T-helper 17 cell (primary cell): Measurements from ENCODE around the gene A1CF. TPM values are rescaled to one million over a fixed set of nuclear protein-coding genes. Genes with fewer than 3 reads are reported as not detected.
"Not testable (repeated sequence)": the region's sequence is repeated elsewhere in the genome, so short reads cannot be mapped to it uniquely, and the experiment has no call there.

ENCODE experiments used
- ATAC-seq: fragments of 150-1000 bp; cut with Tn5 transposase; 2 replicates; pipeline ENCODE4 v1.10.0; 2021; ENCODE audit warnings: mild to moderate bottlenecking, moderate library complexity
- DNase-seq, 3 donors: peaks; one replicate each; pipeline versions ENCODE4 v3.0.0 to v3.0.0-alpha.2; 2020 to 2021
- H3K9me3 ChIP-seq: one replicate; pipeline ENCODE4 v1.7.0; 2013; ENCODE audit warnings: low read length, mild to moderate bottlenecking; ENCODE audit not compliant: control insufficient read depth, poor library complexity, severe bottlenecking
- H3K27ac Mint-ChIP-seq: one replicate; pipeline ENCODE4 v1.8.0; 2022; ENCODE audit warnings: mild to moderate bottlenecking, moderate library complexity, mixed read lengths
- H3K27me3 Mint-ChIP-seq: one replicate; pipeline ENCODE4 v1.8.0; 2022; ENCODE audit warnings: mixed read lengths
- H3K36me3 Mint-ChIP-seq: one replicate; pipeline ENCODE4 v1.8.0; 2022; ENCODE audit warnings: low read depth, mixed read lengths
- H3K4me1 Mint-ChIP-seq: one replicate; pipeline ENCODE4 v1.8.0; 2022; ENCODE audit warnings: mild to moderate bottlenecking, mixed read lengths
- H3K4me3 Mint-ChIP-seq: one replicate; pipeline ENCODE4 v1.8.0; 2022; ENCODE audit warnings: mild to moderate bottlenecking, moderate library complexity, mixed read lengths
- total RNA-seq, 4 donors: library from RNA in 2 of 4; stranded (reverse) in 2 of 4; gene quantifications; one replicate each; pipeline ENCODE4 v1.2.3 and lab custom pipeline; 2022 to 2026

Gene A1CF
- total RNA-seq, 2 donors from 2014 or later, result not detected

DNA sequence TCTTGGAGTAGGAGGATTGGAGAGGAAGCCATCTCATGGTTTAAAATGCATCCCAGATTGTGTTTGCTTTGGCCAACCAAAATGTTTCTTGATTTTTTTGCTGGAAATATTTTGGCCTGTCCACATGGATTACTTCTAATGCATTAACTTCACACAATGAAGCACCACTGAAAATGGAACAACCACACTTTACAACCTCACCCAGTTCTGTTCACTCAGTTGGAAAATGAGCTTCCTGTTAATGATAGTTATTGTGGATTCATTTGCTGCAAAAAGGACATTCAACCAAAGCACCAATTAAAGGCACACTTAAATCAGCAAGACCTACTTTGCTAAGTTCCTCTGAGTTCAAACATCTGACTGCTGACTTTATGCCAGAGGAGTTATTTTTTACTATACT, 11.3 kb upstream of the A1CF start:
- Mint-ChIP-seq H3K4me1 (no peaks in the 10 kb centered on the region), H3K4me3 (no peak overlapping the region), H3K27me3 (peaks cover 41% of the 10 kb centered on the region), H3K27ac (no peak overlapping the region), H3K36me3 (no peaks in the 10 kb centered on the region)
- DNase-seq (no peak), ATAC-seq (no peak)
- no peaks in the 10 kb centered on the region for H3K9me3 ChIP-seq

DNA sequence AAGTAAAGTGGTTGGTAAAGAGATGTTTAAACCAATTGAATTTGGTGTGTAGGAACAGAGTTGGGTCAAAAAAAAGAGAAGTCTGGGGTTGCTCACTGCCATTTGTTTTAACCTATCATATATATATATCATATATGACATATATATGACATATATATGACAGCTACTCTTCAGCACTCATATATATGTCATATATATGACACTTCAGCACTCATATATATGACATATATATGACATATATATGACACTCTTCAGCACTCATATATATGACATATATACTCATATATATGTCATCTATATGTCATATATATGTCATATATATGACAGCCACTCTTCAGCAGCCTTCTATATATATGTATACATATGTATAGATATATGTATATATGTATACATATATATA, 8.9 kb upstream of the A1CF start:
- H3K9me3 ChIP-seq, result no peaks in the 10 kb centered on the region
- ATAC-seq (no peak), DNase-seq (no peak)
- no peak overlapping the region for H3K27ac Mint-ChIP-seq
- no peaks in the 10 kb centered on the region for H3K4me1 Mint-ChIP-seq
- H3K4me3 Mint-ChIP-seq, result no peak overlapping the region
- H3K36me3 Mint-ChIP-seq, result no peaks in the 10 kb centered on the region
- H3K27me3 Mint-ChIP-seq, result peaks cover 31% of the 10 kb centered on the region

DNA sequence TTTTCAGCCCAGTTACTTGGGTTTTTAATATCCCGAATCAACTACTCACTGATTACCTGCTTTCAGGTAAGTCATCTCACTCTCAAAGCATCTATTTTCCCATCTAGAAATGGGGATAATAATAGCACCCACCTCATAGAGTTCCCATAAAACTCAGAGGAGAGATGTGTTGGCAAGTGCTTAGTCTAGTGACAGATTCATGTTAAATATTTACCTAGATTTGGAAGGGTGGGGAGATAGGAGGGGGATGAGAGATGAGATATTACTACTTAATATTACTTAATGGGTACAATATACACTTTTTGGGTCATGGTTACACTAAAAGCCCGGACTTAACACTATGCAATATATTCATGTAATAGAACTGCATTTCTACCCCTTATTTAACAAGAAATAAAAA, 7.0 kb upstream of the A1CF start:
- ATAC-seq (no peak), DNase-seq (no peak)
- H3K27me3 Mint-ChIP-seq, result peaks cover 25% of the 10 kb centered on the region
- no peaks in the 10 kb centered on the region for H3K36me3 Mint-ChIP-seq
- H3K9me3 ChIP-seq, result no peaks in the 10 kb centered on the region
- H3K4me3 Mint-ChIP-seq, result no peak overlapping the region
- H3K4me1 Mint-ChIP-seq, result no peaks in the 10 kb centered on the region
- H3K27ac Mint-ChIP-seq, result no peak overlapping the region

DNA sequence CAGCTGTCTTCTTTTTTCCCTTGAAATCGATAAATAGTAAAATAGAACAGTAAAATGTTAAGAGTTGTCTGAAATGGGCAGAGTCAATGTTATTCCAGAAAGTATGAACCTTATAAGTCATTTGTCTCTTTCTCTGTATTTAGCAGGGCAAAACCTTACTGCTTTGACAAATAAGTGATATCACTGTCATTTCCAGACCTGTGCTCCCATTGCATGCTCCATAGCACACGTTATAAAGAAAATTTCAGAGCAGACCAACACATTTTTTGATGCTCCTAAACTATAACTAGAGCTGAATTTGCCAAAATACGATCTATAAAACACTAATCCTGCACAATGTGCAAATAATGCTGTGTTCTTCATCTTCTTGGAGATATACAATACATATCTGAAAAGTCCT, 1.1 kb downstream of the A1CF start:
- no peaks in the 10 kb centered on the region for H3K9me3 ChIP-seq
- DNase-seq, result no peak
- H3K36me3 Mint-ChIP-seq, result no peaks in the 10 kb centered on the region
- H3K4me3 Mint-ChIP-seq, result no peak overlapping the region
- H3K27me3 Mint-ChIP-seq, result peaks cover 26% of the 10 kb centered on the region
- no peaks in the 10 kb centered on the region for H3K4me1 Mint-ChIP-seq
- no peak overlapping the region for H3K27ac Mint-ChIP-seq
- ATAC-seq, result no peak

DNA sequence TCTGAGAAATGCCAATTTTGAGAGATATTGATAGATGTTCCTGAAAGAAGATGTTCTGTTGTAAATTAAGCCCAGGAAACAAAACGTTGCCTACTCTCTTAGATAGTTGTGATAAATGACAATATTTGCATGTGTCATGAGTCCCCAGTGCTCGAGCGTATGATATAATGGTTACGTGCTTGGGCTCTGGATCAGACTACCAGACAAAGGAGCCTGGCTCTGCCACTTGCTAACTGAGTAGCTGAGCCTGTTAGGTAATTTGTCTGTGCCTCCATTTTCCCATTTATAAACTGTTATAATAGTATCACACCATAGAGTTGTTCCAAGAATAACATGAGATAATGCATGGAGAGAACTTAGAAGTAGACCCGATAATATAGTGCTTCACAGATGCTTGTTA, 1.8 kb downstream of the A1CF start:
- no peak for DNase-seq
- no peak overlapping the region for H3K27ac Mint-ChIP-seq

DNA sequence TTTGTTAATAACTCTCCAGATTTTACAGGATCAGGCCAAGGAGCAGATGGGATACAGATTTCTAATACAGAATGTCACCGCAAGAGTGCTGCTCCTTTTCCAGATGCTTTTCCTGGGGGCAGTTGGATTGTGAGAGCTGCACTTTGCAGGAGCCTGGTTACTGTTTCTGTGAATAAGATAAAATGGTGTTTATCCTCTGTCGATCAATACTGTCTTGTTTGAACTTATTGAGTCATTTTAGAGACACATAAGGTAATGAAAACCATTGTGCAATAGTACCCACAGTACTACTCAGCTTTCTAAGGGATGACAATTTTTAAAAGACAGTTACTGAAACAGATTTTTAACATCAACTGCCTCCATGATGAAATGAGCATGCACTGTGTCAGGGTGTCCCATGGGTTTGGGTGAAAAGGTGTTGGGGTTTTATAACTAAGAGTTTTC, 2.9 kb downstream of the A1CF start:
- Mint-ChIP-seq H3K4me3 (no peak overlapping the region), H3K27me3 (peaks cover 32% of the 10 kb centered on the region), H3K36me3 (no peaks in the 10 kb centered on the region), H3K4me1 (no peaks in the 10 kb centered on the region), H3K27ac (no peak overlapping the region)
- no peaks in the 10 kb centered on the region for H3K9me3 ChIP-seq
- DNase-seq (no peak), ATAC-seq (no peak)

More for the DNA sequence above, 1.8 kb downstream of the A1CF start:
- peaks cover 28% of the 10 kb centered on the region for H3K27me3 Mint-ChIP-seq
- no peaks in the 10 kb centered on the region for H3K36me3 Mint-ChIP-seq
- H3K4me1 Mint-ChIP-seq, result no peaks in the 10 kb centered on the region
- no peak overlapping the region for H3K4me3 Mint-ChIP-seq
- ATAC-seq, result no peak
- H3K9me3 ChIP-seq, result no peaks in the 10 kb centered on the region

DNA sequence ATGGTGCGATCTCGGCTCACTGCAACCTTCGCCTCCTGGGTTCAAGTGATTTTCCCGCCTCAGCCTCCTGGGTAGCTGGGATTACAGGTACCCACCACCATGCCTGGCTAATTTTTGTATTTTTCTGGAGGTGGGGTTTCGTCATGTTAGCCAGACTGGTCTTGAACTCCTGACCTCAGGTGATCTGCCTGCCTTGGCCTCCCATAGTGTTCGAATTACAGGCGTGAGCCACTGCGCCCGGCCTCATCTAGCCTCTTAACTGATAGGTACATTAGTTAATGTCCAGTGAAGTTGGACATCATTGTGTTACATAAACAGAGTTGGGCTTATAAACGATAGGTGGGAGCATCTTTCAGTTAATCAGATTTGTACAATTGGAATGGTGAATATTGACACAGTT, 4.4 kb downstream of the A1CF start:
- DNase-seq, H3K36me3 Mint-ChIP-seq, H3K27ac Mint-ChIP-seq, ATAC-seq, H3K4me3 Mint-ChIP-seq, H3K4me1 Mint-ChIP-seq, H3K9me3 ChIP-seq: not testable (repeated sequence)
- H3K27me3 Mint-ChIP-seq, result peaks cover 26% of the 10 kb centered on the region

DNA sequence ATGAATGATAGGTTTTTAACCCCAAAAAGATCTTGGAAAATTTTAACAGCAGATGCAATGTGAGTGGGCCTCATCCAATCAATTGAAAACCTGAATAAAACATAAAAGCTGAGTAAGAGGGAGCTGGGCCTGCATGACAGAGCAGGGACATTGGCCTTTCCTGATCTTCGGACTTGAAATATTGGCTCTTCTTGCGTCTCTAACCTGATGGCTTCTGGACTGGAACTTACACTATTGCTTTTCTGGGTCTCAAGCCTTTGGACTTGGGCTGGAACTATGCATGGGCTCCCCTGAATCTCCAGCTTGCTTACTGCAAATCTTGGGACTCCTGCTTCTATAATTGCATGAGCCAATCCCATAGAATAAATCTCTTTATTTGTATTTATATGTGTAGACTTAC, 9.0 kb downstream of the A1CF start:
- H3K27ac Mint-ChIP-seq, result no peak overlapping the region
- no peaks in the 10 kb centered on the region for H3K4me1 Mint-ChIP-seq
- no peaks in the 10 kb centered on the region for H3K36me3 Mint-ChIP-seq
- ATAC-seq, result no peak
- H3K9me3 ChIP-seq, result no peaks in the 10 kb centered on the region
- H3K27me3 Mint-ChIP-seq, result peaks cover 34% of the 10 kb centered on the region
- DNase-seq, result no peak
- no peak overlapping the region for H3K4me3 Mint-ChIP-seq

DNA sequence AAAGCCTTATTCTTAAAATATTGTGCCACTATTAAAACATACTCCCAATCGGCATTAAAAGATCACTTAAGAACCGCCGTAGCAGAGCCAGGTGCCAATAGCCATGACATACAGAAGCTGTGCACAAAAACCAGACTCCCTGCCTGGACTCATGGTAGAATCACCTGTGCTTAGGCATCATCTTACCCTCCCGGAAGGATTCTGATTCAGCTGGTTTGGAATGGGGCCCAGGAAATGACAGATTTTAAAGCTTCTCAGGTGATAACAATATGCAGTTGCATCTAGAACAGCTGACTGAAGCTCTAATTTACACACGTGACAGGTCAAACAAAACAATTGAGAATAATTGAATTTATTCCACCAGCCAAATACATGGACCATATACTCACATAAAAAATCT, 10.7 kb downstream of the A1CF start:
- H3K4me3 Mint-ChIP-seq, result no peak overlapping the region

DNA sequence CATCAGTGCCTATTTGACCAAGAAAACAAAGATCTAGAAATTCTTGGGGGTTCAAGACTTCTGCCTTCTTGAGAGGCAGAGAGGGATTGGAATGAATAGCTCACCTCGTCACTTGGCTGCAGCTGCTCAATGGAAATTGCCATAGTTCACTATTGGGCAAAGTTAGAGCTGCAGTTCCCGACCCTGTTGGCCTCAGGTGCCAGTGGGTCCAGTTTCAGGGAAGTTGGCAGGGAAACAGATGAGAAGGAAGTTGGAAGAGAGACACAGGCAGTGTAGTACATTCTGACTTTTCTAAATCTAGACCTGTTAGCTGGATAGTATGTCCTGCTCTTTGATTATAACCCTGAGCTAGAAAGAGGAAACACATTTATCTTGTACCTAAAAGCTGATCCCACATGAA, 19.1 kb downstream of the A1CF start:
- H3K27me3 Mint-ChIP-seq, result peaks cover 43% of the 10 kb centered on the region
- no peak for DNase-seq
- no peak overlapping the region for H3K27ac Mint-ChIP-seq
- H3K4me1 Mint-ChIP-seq, result peaks cover 3% of the 10 kb centered on the region
- no peaks in the 10 kb centered on the region for H3K9me3 ChIP-seq
- H3K36me3 Mint-ChIP-seq, result no peaks in the 10 kb centered on the region
- ATAC-seq, result no peak
- no peak overlapping the region for H3K4me3 Mint-ChIP-seq

More for the DNA sequence above, 10.7 kb downstream of the A1CF start:
- Mint-ChIP-seq H3K4me1 (no peaks in the 10 kb centered on the region), H3K27ac (no peak overlapping the region), H3K27me3 (peaks cover 34% of the 10 kb centered on the region), H3K36me3 (no peaks in the 10 kb centered on the region)
- DNase-seq (no peak), ATAC-seq (no peak)
- H3K9me3 ChIP-seq, result no peaks in the 10 kb centered on the region

DNA sequence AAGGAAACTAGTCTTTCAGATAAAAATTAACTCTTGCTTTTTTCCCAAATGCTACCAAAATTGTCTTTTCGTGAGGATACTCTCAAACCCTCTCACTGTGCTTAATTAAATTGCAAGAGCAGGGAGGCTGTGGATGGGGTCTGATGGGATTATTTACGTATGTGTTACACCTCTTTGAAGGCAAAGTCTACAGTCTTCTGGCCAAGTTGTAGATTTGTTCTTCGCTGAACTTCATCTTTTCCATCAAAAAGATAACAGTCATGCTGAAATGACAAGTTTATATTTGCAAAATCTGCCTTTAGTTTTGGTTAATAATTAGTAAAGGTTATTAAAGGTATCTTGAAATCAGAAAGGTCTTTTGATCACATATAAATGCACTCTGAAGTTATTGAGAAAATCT, 22.7 kb downstream of the A1CF start:
- H3K4me1 Mint-ChIP-seq, result peaks cover 3% of the 10 kb centered on the region
- ATAC-seq, result no peak

DNA sequence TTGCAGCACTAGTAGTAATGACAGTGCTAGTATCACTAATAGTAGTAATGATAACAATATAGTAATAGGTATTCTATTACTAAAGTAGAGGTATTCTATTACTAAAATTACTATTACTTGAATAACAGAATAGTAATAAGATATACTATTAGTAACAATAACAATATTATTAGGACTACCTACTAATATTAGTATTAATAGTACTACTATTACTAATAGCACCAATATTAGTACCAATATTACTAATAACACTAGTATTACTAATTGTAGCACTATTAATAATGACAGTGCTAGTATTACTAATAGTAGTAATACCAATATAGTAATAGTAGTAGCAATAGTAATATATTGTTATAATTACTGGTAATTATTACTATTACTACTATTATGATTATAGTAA, 24.1 kb downstream of the A1CF start:
- Mint-ChIP-seq H3K27me3 (peaks cover 28% of the 10 kb centered on the region), H3K4me3 (no peak overlapping the region), H3K27ac (no peak overlapping the region), H3K4me1 (peaks cover 3% of the 10 kb centered on the region), H3K36me3 (no peaks in the 10 kb centered on the region)
- no peak for DNase-seq
- no peaks in the 10 kb centered on the region for H3K9me3 ChIP-seq
- ATAC-seq, result no peak

More for the DNA sequence above, 22.7 kb downstream of the A1CF start:
- no peak overlapping the region for H3K27ac Mint-ChIP-seq
- H3K4me3 Mint-ChIP-seq, result no peak overlapping the region
- H3K9me3 ChIP-seq, result no peaks in the 10 kb centered on the region
- no peaks in the 10 kb centered on the region for H3K36me3 Mint-ChIP-seq
- DNase-seq, result no peak
- H3K27me3 Mint-ChIP-seq, result peaks cover 39% of the 10 kb centered on the region

DNA sequence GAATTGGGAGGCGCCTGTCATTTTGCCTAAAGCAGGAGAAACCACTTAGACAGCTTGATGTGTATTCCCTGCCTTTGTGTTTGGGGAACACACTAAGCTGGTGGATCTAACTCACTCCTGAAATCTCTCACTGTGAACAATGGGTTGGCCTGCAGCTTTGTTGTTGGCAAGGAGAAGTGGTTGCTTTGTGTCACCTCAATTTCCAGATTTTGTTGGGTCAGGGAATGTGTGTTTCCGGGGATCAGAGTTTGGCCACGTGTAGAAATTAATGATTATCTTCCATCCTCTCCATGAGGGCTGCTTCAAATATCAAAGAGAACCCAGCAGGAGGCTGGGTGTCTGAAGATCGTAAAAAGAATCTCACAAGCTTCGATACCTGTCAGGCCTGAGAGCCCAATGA, 27.8 kb downstream of the A1CF start:
- no peak overlapping the region for H3K4me3 Mint-ChIP-seq
- H3K4me1 Mint-ChIP-seq, result no peaks in the 10 kb centered on the region
- no peaks in the 10 kb centered on the region for H3K36me3 Mint-ChIP-seq

DNA sequence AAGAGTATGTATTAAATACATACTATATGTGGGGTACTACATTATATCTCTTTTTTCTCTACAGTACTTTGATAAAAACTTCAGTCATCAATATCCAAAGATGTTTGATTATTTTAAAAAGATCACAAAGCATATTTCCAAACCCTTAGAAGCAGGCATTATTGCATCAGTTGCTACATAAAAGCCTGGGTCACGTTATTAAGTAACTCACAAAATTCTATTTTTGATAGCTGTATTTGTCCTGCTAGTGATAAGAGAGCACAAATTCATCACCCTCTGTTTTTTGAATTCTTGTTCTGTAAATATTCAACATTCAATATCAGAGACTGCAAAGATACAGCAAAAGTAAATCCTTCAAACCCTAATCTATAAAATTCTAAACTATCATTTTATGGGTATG, 30.0 kb downstream of the A1CF start:
- Mint-ChIP-seq H3K4me1 (peaks cover 3% of the 10 kb centered on the region), H3K36me3 (no peaks in the 10 kb centered on the region), H3K4me3 (no peak overlapping the region), H3K27me3 (peaks cover 32% of the 10 kb centered on the region), H3K27ac (no peak overlapping the region)
- DNase-seq (no peak), ATAC-seq (no peak)
- H3K9me3 ChIP-seq, result no peaks in the 10 kb centered on the region

More for the DNA sequence above, 27.8 kb downstream of the A1CF start:
- DNase-seq (no peak), ATAC-seq (no peak)
- H3K9me3 ChIP-seq, result no peaks in the 10 kb centered on the region
- peaks cover 21% of the 10 kb centered on the region for H3K27me3 Mint-ChIP-seq
- no peak overlapping the region for H3K27ac Mint-ChIP-seq
